SK-N-MC (cell line): ENCODE results near the gene C2CD4C.

ENCODE experiments used
- EZH2 ChIP-seq: fragments of 200-600 bp; sonication (generic); IDR thresholded peaks from one replicate; pipeline ENCODE4 v1.6.1; 2017; ENCODE audit warnings: antibody characterized with exemption
- FOXP2 ChIP-seq: optimal IDR thresholded peaks from 2 replicates; pipeline ENCODE3; 2011; ENCODE audit warnings: mild to moderate bottlenecking, moderate library complexity; ENCODE audit not compliant: insufficient read depth; ENCODE audit errors: extremely low read length, control extremely low read depth
- POLR2AphosphoS5 ChIP-seq: IDR thresholded peaks from 2 replicates; pipeline ENCODE4 v1.6.1; 2012; ENCODE audit warnings: mild to moderate bottlenecking, low read depth, low read length, borderline replicate concordance

DNA sequence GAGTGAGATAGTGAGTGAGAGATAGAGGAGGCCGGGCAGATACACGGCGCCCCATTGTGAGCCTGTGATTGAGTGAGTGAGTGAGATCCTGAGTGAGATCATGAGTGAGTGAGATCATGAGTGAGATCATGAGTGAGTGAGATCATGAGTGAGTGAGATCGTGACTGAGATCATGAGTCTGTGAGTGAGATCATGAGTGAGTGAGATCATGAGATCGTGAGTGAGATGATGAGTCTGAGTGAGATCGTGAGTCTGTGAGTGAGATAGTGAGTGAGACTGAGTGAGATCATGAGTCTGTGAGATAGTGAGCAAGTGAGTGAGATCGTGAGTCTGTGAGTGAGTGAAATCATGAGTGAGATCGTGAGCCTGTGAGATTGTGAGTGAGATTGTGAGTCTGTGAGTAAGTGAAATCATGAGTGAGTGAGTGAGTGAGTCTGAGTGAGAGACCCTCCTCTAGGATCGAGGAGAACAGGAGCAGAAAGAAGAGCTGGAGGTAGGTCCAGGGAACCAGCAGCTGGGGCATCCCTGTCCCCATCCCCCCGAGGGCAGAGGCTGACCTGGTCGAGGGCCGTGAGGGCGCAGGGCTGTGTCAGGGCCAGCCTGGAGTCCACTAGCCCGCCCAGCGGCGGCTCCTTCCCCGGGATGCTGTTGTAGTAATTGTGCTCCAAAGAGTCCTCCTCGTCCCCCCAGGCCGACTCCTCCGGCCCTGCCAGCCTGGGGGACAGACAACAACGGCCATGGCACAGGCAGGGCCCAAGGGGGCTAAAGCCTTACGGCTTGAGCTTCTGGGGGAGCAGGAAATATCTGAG lies 25.4 kb upstream of the C2CD4C start:
- no peak for TF ChIP-seq EZH2
- no peak for TF ChIP-seq POLR2AphosphoS5
- no peak for TF ChIP-seq FOXP2
